Adrenal gland (tissue), 12 donors: ENCODE results near the gene SNRNP200. TPM values are rescaled to one million over a fixed set of nuclear protein-coding genes. Genes with fewer than 3 reads are reported as not detected.

ENCODE experiments used
- DNase-seq, 7 donors: peaks; one replicate each; pipeline ENCODE4 v3.0.0-alpha.2; 2019 to 2020
- H3K27ac ChIP-seq, 5 donors: fragments of 200-600 bp; sonication (generic) in 4 of 5; 1 replicate in 3 of 5; 2 replicates in 2 of 5; pipeline versions ENCODE4 v1.5.1 to v1.8.0; 2016 to 2020; ENCODE audit warnings: mild to moderate bottlenecking in 1 of 5
- H3K27me3 ChIP-seq: fragments of 200-600 bp; 2 replicates; pipeline ENCODE4 v1.8.0; 2021
- H3K36me3 ChIP-seq, 2 donors: fragments of 200-600 bp; replicated peaks in 1 of 2; 1 replicate in 1 of 2; 2 replicates in 1 of 2; pipeline versions ENCODE4 v1.5.1 to v1.8.0; 2018 to 2022
- H3K4me1 ChIP-seq, 2 donors: fragments of 200-600 bp; replicated peaks in 1 of 2; 1 replicate in 1 of 2; 2 replicates in 1 of 2; pipeline versions ENCODE4 v1.5.1 to v1.8.0; 2018 to 2021
- H3K4me3 ChIP-seq, 4 donors: fragments of 200-600 bp; sonication (generic) in 3 of 4; one replicate each; pipeline ENCODE4 v1.5.1; 2016 to 2018
- H3K9me3 ChIP-seq, 3 donors: fragments of 200-600 bp; sonication (generic) in 1 of 3; replicated peaks in 1 of 3; 1 replicate in 2 of 3; 2 replicates in 1 of 3; pipeline versions ENCODE4 v1.5.1 to v1.8.0; 2016 to 2021
- CTCF ChIP-seq, 6 experiments: fragments of 450-650 bp in 4 of 6; fragments of 200-600 bp in 2 of 6; sonication (generic) in 1 of 6; IDR thresholded peaks; 1 replicate in 5 of 6; 2 replicates in 1 of 6; pipeline versions ENCODE4 v1.5.1 to v1.8.0; 2016 to 2021; ENCODE audit warnings: antibody characterized with exemption in 6 of 6, mild to moderate bottlenecking in 2 of 6, moderate library complexity in 1 of 6
- POLR2A ChIP-seq, 2 donors: fragments of 450-650 bp; IDR thresholded peaks; one replicate each; pipeline ENCODE4 v1.6.1; 2017; ENCODE audit warnings: antibody characterized with exemption in 2 of 2, mild to moderate bottlenecking in 2 of 2, moderate library complexity in 1 of 2
- WGBS, 4 donors: extraction: QIAGEN DNeasy Blood & Tissue Kit in 2 of 4; methylation state at CpG; one replicate each; pipeline versions ENCODE4 v1.1.5 to v1.1.7; 2013 to 2017; 5-methylcytosine and 5-hydroxymethylcytosine counted together
- intact Hi-C, 2 donors: fragments of 100-400 bp; cut with DNase I; formaldehyde crosslinking; loops; one replicate each; pipeline versions ENCODE4 v1.14.1 to v1.15.0; 2022 to 2023
- polyA plus RNA-seq, 3 donors: library from polyadenylated mRNA; stranded (reverse); fragments of 200-250 nt in 2 of 3; fragments of 350-450 nt in 1 of 3; fragmentation: Illumina TruSeq in 1 of 3; extraction: RNeasy Lipid Tissue Mini Kit (QIAGEN cat#74804) in 1 of 3; gene quantifications; one replicate each; pipeline ENCODE4 v1.2.3, GENCODE V29; 2013 to 2014
- total RNA-seq, 9 donors: library from RNA; depleted of rRNA in 4 of 9; stranded (reverse); fragments of >200 nt in 4 of 9; fragments of 120-200 nt in 1 of 9; fragmentation: NEBNext Ultra II Directional in 1 of 9; extraction: Animal tissue kit (Norgen Biotek cat#: 25700) in 1 of 9; gene quantifications; one replicate each; pipeline versions ENCODE4 v1.1.0 to v1.2.4, GENCODE V29; 2013 to 2023
- donor health status: healthy with polysubstance abuse.
- donor health status: Bipolar disorder and iron deficiency.
- donor health status: DM: yes; HTN: yes; CAD: no.
- donor health status: DM: no; HTN: no; CAD: no.
- donor health status: DM: no; HTN: no; CAD: no.
- donor health status: DM: yes; HTN: yes; CAD: no.

The SNRNP200 gene
- total and polyA plus RNA-seq, 12 donors = 50.4 to 117 (median 96.1) TPM

- no peaks in the 10 kb centered on the region for H3K27me3 ChIP-seq
- intact Hi-C loops = no loop called here
- 25 to 53% (median 38%) methylated on average over 1 of the region's 1 CpG for WGBS, 4 donors
- H3K27ac ChIP-seq = no peak overlapping the region
- DNase-seq = peak in 6 of 7 donors; percentile 43 to 83 (median 60)
- H3K4me3 ChIP-seq = no peak overlapping the region
- no peak for TF ChIP-seq POLR2A (IDR thresholded peaks at IDR 0.05)
- TF ChIP-seq CTCF (IDR thresholded peaks at IDR 0.05) = no peak
- no peaks in the 10 kb centered on the region for H3K9me3 ChIP-seq
- no peaks in the 10 kb centered on the region for H3K36me3 ChIP-seq
- peaks cover 4 to 10% of the 10 kb centered on the region in 2 donors for H3K4me1 ChIP-seq
Measured at GRCh38 chr2:96329456-96329855, 24.1 kb upstream of the SNRNP200 start.

GRCh38 chr2:96326990-96327820 is 21.9 kb upstream of the SNRNP200 start:
- 92 to 95% (median 92%) methylated on average over 9 to 21 of the region's 21 CpGs for WGBS, 4 donors
- TF ChIP-seq POLR2A (IDR thresholded peaks at IDR 0.05) (no peak), CTCF (IDR thresholded peaks at IDR 0.05) (no peak)
- Histone ChIP-seq H3K4me1 (peaks cover 4 to 10% of the 10 kb centered on the region in 2 donors), H3K36me3 (no peaks in the 10 kb centered on the region), H3K4me3 (no peak overlapping the region), H3K9me3 (no peaks in the 10 kb centered on the region), H3K27ac (no peak overlapping the region), H3K27me3 (peaks cover 9% of the 10 kb centered on the region)
- DNase-seq = no peak
- intact Hi-C loops = no loop called here

GRCh38 chr2:96326564-96326963 is 21.2 kb upstream of the SNRNP200 start:
- WGBS, 4 donors = 95 to 99% (median 97%) methylated on average over 8 of the region's 8 CpGs
- Histone ChIP-seq H3K4me3 (no peak overlapping the region), H3K27me3 (peaks cover 9% of the 10 kb centered on the region), H3K9me3 (no peaks in the 10 kb centered on the region), H3K27ac (no peak overlapping the region), H3K4me1 (peaks cover 4 to 16% of the 10 kb centered on the region in 2 donors), H3K36me3 (no peaks in the 10 kb centered on the region)
- TF ChIP-seq POLR2A (IDR thresholded peaks at IDR 0.05) (no peak), CTCF (IDR thresholded peaks at IDR 0.05) (no peak)
- intact Hi-C loops = no loop called here
- DNase-seq = no peak

- H3K27ac ChIP-seq = no peak overlapping the region
- peaks cover 10 to 21% of the 10 kb centered on the region in 2 donors for H3K4me1 ChIP-seq
- no peak for DNase-seq
Measured at GRCh38 chr2:96325884-96326255, 20.5 kb upstream of the SNRNP200 start.

More at GRCh38 chr2:96325884-96326255, 20.5 kb upstream of the SNRNP200 start:
- WGBS, 4 donors = 45 to 67% (median 57%) methylated on average over 8 of the region's 8 CpGs; no CpG with 5 or more reads in 1 of the 4 donors
- intact Hi-C loops = no loop called here
- TF ChIP-seq POLR2A (IDR thresholded peaks at IDR 0.05) = no peak
- TF ChIP-seq CTCF (IDR thresholded peaks at IDR 0.05) = no peak
- peaks cover 9% of the 10 kb centered on the region for H3K27me3 ChIP-seq
- no peaks in the 10 kb centered on the region for H3K9me3 ChIP-seq
- no peaks in the 10 kb centered on the region for H3K36me3 ChIP-seq
- H3K4me3 ChIP-seq = no peak overlapping the region
